ENCODE data around the gene CLIC5.

DNA sequence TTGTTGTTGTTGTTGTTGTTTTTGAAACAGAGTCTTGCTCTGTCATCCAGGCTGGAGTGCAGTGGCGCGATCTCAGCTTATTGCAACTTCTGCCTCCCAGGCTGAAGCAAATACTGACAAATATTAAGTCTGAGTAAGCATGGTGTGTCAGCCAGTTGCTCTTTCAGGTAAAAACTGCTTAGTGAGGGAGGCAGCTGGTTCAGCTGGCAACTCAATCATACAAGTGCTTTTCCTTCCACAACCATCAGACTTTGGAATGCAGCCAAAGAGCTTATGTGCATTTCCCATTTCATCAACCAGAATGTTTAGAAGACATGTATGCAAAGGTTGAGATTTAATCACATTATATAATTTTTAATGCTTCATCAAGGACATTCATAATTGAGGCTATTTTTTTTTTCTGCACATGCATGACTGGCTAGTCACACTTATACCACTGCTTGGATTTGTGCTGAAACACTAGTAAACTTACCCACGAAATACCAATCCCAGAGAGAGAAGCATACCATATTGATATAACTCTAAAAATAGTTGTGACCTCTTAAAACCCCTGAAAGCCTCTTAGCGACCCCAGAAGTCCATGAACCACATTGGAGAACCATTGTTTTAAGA, 56.0 kb downstream of the CLIC5 start:
- TF ChIP-seq, protein P1, sequence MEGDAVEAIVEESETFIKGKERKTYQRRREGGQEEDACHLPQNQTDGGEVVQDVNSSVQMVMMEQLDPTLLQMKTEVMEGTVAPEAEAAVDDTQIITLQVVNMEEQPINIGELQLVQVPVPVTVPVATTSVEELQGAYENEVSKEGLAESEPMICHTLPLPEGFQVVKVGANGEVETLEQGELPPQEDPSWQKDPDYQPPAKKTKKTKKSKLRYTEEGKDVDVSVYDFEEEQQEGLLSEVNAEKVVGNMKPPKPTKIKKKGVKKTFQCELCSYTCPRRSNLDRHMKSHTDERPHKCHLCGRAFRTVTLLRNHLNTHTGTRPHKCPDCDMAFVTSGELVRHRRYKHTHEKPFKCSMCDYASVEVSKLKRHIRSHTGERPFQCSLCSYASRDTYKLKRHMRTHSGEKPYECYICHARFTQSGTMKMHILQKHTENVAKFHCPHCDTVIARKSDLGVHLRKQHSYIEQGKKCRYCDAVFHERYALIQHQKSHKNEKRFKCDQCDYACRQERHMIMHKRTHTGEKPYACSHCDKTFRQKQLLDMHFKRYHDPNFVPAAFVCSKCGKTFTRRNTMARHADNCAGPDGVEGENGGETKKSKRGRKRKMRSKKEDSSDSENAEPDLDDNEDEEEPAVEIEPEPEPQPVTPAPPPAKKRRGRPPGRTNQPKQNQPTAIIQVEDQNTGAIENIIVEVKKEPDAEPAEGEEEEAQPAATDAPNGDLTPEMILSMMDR (IDR thresholded peaks at IDR 0.05): no peak
- no peak for TF ChIP-seq POLR2A (IDR thresholded peaks at IDR 0.05)

Data from esophagus squamous epithelium (tissue), 4 donors.